Kidney tubule cell (primary cell): ENCODE measurements around the gene C1orf105.

Source experiments
- DNase-seq: peaks from one replicate; pipeline ENCODE4 v3.0.0-alpha.2; 2018; ENCODE audit warnings: low spot score

The C1orf105 gene

GRCh38 chr1:172460177-172460576, 39.7 kb downstream of the C1orf105 start:
- DNase-seq = no peak

GRCh38 chr1:172460887-172461315, 40.4 kb downstream of the C1orf105 start:
- DNase-seq = no peak

GRCh38 chr1:172465617-172466016, 45.1 kb downstream of the C1orf105 start:
- no peak for DNase-seq

GRCh38 chr1:172466795-172467407, 46.4 kb downstream of the C1orf105 start:
- DNase-seq = peak; percentile 86

- peak; percentile 64 for DNase-seq
These were observed 47.0 kb downstream of the C1orf105 start for GRCh38 chr1:172467446-172467845.

- no peak for DNase-seq
These were observed 47.8 kb downstream of the C1orf105 start for GRCh38 chr1:172468296-172468695.

- no peak for DNase-seq
These were observed 49.2 kb downstream of the C1orf105 start for GRCh38 chr1:172469717-172470116.

GRCh38 chr1:172470149-172470548, 49.7 kb downstream of the C1orf105 start:
- DNase-seq = no peak

- no peak for DNase-seq
These were observed 51.2 kb downstream of the C1orf105 start for GRCh38 chr1:172471666-172472065.

- no peak for DNase-seq
These were observed 52.0 kb downstream of the C1orf105 start for GRCh38 chr1:172472495-172472894.

- no peak for DNase-seq
These were observed 52.8 kb downstream of the C1orf105 start for GRCh38 chr1:172473302-172473701.

GRCh38 chr1:172473842-172474241, 53.4 kb downstream of the C1orf105 start:
- no peak for DNase-seq

GRCh38 chr1:172476218-172476811, 55.8 kb downstream of the C1orf105 start:
- DNase-seq = peak; percentile 94

- DNase-seq = peak; percentile 30
These were observed 56.7 kb downstream of the C1orf105 start for GRCh38 chr1:172477216-172477615.

- DNase-seq = peak; percentile 27
These were observed 57.3 kb downstream of the C1orf105 start for GRCh38 chr1:172477741-172478140.

- peak; percentile 47 for DNase-seq
These were observed 58.0 kb downstream of the C1orf105 start for GRCh38 chr1:172478485-172478884.

- no peak for DNase-seq
These were observed 59.9 kb downstream of the C1orf105 start for GRCh38 chr1:172480431-172480830.

- peak; percentile 23 for DNase-seq
These were observed 61.6 kb downstream of the C1orf105 start for GRCh38 chr1:172482044-172482443.

GRCh38 chr1:172483448-172483847, 63.0 kb downstream of the C1orf105 start:
- DNase-seq = peak; percentile 48

- peak; percentile 42 for DNase-seq
These were observed 63.8 kb downstream of the C1orf105 start for GRCh38 chr1:172484252-172484651.

- DNase-seq = no peak
These were observed 65.1 kb downstream of the C1orf105 start for GRCh38 chr1:172485626-172486025.

- no peak for DNase-seq
These were observed 66.4 kb downstream of the C1orf105 start for GRCh38 chr1:172486805-172487454.

GRCh38 chr1:172487550-172487949, 67.1 kb downstream of the C1orf105 start:
- no peak for DNase-seq
